Activated effector memory CD4-positive, alpha-beta T cell treated with Interleukin-2 at 50 U/mL for 16 hours (primary cell): ENCODE results near the gene PSMA8.
"Not testable (repeated sequence)": the region's sequence is repeated elsewhere in the genome, so short reads cannot be mapped to it uniquely, and the experiment has no call there.

ENCODE experiments used
- DNase-seq: peaks from one replicate; pipeline ENCODE4 v3.0.0-alpha.2; 2020

PSMA8 gene

DNA sequence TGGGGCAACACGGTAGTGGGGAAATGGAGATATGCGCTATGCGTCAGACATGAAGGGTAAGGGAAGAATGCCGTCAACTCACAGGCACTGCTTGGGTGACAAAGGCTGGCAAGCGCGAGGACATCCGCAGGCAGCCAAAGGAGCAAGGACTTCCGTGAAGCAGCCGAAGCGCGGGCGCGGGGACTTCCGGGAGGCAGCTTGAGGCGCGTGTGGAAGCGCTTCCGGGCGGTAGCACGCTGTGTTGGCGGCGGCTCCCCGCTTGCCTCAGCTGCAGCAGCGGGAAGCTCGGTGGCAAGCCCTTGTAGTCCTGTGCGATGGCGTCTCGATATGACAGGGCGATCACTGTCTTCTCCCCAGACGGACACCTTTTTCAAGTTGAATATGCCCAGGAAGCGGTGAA is at the start of gene PSMA8:
Gene PSMA8 (plus strand): TSS at position 218 of the 400 bp plus-strand sequence. CDS start 97 bp downstream, at position 315.
- DNase-seq: peak; percentile 30

DNA sequence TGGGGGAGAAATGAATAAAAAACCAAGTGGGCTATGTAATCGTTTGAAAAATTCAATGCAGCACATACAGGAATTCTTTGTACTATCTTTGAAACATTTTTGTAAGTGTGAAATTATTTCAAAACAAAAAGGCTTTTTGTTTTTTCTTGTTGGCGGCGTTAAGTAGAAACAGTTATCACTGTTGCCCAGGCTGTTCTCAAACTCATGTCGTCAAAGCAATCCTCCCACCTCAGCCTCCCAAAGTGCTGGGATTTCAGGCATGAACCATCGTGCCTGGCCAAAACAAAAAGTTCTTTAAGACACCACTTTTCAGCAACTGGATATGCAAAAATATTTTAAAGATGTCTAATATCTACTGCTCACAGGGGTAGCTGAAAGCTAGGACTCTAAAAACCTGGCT is 48.6 kb upstream of the PSMA8 start:
- no peak for DNase-seq

DNA sequence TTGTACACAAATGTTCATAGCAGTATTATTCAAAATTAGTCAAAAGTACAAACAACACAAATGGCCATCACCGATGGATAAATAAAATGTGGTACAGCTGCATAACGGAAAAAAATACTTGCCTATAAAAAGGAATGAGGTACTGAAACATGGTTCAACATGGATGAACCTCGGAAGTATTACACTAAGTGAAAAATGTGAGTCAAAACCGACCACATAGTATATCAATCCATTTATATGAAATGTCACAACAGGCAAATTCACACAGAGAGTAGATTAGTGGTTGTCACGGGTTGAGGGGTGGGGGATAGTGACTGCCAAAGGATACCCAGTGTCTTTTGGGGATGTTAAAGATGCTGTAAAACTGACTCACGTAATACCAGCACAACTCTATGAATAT is 46.7 kb upstream of the PSMA8 start:
- no peak for DNase-seq

DNA sequence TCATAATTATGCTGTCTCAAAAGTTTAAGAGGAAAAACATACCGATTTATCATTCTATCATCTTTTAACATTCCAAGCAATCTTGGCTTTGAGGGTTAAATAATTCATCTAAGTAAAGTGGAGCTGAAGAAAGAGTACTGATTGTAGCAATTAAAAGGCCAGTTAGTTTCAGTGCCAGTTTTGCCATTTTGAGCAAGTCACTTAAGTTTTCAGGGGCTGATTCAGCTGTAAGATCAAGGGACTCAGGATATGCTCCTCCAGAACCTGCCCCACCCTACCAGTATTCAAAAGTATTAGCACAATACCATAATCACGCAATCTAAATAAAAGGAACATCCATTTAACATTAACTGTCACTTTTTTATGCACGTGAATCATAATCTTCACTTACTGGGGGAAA is 45.2 kb upstream of the PSMA8 start:
- DNase-seq: no peak

DNA sequence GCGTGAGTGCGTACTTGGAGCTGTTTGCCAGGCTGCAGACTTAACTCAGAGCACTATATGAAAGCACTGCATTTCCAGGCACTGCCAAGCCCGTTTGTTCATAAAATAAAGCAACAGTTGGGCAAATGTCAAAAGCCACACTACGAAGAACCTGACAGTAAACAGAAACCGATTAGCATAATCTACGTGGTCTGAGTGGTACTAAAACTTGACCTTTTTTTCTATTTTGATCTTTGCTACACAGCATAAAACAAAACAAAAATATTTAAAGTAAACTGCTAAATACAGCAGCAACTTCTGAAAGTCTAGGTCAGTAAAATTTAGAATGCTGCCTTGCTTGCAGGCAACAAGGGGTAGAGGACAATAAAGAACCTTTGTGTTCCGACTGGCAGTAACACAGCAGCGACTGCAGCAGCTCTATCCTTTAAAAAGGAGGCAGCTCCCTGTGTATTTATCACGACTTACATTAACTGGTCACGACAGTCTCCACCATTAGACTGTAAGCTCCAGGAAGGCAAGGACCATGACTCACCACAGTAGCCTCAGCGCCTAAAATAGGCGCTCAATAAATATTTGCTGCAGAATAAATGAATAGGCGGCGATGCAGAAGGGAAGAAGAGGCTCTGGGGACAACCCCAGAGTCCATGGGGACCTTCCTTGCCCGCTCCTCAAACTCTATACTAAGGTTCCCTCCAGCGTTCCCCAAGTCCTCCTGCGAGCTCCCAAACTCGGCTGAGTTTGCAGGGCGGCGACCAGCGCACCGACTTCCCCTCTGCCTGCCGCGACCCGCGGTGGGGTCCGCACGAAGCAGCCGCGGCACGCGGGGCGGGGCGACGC is 44.2 kb upstream of the PSMA8 start:
- DNase-seq: no peak

DNA sequence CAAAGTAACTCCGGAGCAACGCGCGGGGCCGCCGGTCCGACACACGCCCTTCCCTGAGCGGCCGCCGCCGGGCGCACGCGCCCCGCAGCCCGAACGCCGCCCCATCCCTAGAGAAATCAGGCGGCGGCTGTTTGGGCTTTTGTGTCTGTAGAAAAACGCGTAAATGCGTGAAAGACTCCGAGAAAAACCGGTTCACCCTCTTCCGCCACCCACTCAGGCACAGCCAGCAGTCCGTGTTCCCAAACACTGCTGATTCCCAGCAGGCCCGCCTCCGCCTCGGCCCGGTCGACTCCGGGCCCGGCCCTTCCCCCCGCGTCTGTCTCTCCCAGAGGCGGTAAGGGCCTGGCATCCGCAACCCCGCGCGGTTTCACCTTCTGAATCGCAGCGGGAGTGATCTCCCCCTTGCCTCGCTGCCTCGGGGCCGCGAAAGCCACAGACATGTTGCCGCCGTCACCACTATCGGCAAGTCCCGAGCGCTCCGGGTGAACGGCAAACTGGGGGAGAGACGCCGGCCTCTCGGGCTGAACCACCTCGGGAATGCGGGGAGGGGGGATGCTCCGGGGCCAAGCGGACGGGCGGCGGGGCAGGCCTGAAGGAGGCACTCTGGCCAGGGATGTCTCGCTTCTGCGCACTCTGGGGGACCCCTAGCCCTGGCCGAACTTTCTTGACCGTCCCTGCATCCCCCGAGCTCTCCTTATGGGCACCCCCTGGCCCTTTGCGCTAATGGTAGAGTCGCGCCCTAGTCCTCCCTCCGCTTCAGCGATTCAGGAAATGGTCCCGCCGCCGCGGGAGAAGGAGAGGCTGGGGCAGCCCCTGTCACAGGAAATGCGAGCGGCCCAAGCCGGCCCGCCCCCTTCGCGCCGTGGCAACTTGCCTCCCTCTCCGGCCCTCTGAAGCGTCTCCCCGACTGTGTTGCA is 43.3 kb upstream of the PSMA8 start, which contains the start of gene SS18:
Gene SS18 (minus strand): TSS at position 484 of the 917 bp plus-strand sequence. CDS start 44 bp downstream, at position 440.
- peak; percentile 86 for DNase-seq

DNA sequence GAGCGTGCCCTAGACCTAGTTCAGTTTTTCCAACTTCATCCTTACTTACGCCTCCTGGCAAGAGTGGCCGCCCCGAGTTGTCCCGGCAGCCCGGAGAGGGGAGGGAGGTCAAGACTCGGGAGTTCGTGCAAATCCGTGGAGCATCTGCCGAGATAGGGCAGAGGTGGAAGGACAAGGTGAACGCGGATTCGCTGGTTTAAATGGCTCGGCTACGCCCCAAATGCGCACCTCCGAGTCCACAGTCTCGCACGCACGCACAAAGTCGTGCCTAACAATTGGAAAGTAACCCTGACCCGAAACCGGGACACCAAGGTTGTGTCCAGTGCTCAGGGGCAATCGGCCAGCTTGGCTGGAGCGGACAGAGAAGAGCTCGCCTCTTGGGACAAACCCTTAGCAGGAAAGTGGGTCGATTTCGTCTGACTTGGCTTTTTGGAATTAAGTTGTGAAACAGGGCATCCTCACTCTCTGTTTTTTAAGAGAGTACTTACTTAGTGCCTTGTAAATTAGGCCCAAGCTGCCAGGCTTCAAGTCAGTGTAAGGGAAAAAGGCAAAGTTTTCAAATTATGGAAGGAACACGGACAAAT is 42.5 kb upstream of the PSMA8 start:
- DNase-seq: no peak

DNA sequence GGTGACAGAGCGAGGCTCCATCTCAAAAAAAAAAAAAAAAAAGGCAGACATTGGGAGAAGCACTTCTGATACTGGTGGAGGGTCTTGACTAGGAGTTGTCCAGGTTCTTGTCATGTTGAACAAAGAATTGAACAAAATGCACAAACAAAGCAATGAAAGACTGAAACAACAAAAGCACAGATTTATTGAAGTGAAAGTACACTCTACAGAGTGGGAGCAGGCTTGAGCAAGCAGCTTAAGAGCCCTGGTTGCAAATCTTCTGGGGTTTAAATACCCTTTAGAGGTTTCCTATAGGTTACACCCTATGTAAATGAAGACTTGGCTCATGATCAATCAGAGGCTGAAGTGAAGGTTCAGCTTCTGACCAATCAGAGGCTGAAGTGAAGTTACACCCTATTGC is 36.8 kb upstream of the PSMA8 start:
- no peak for DNase-seq

DNA sequence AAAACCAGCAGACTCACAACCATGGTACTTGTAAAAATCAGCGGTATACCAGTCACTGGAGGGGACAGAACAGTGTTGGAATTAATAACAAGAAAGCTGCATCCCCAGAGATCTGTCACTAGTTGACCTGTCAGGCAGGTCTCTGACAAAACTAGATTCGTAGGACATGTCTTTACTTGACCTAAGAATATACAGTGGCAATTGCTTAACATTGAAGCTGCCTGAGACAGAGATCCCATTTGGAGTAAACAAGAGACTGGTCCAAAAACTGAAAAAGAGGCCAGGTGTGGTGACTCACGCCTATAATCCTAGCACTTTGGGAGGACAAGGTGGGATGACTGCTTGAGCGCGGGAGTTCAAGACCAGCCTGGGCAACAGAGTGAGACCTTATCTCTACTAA is 36.1 kb upstream of the PSMA8 start:
- DNase-seq: no peak

DNA sequence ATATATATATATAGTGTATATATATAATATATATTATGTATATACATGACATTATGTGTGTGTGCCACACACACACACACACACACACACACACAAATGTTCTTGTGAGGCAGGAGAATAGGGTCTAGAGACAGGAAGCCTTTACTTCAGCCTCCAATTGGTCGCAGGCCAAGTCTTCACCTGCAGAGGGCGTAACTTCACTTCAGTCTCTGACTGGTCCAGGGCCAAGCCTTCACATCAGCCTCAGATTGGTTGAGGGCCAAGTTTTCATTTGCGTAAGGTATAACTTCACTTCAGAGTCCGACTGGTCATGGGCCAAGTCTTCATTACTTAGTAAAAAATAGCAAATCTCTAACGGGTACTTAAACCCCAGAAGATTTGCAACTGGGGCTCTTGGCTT is 30.1 kb upstream of the PSMA8 start:
- no peak for DNase-seq

DNA sequence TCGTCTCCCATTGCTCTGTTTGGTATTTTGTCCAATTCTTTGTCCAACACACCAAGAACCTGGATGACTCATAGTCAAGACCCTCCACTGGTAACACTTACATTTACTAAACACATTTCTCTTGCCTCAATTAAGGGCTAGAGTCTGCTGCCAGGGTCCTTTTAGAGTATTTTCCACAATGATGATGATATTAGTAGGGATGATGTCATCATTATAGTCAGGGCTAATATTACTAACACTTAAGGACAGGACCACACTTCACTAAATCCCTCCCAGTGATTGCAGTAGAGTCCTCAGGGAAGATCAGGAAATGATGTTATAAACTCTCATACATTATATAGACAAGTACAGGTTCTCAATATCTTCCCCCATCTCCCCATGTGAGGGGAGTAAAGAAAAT is 29.6 kb upstream of the PSMA8 start:
- no peak for DNase-seq

DNA sequence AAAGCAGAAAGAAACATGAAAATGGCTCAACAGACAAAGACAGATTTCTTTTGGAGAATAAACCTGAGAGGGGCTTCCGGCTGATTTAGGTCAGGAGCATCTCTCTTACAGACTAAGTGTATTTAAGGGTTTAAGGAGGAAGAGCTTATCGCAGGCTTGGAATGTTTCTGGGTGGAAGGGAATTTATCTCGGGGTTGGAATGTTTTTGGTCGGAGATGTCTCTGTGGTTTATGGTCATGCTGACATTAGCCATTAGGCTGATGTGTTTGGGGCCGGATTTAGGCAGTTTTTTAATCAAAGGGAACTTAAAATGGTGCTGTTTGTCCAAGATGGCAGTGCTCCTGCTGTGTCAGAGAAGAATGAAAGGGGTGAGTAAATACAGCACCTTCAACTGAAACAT is 14.4 kb upstream of the PSMA8 start:
- no peak for DNase-seq

DNA sequence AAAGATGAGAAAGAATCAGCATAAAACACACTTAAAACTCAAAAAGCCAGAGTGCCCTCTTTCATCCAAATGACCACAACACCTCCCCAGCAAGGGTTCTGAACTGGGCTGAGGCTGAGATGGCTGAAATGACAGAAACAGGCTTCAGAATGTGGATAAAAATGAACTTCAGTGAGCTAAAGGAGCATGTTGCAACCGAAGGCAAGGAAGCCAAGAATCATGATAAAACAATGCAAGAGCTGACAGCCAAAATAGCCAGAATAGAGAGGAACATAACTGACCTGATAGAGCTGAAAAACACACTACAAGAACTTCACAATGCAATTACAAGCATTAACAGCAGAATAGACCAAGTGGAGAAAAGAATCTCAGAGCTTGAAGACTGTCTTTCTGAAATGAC is 12.2 kb upstream of the PSMA8 start:
- no peak for DNase-seq

DNA sequence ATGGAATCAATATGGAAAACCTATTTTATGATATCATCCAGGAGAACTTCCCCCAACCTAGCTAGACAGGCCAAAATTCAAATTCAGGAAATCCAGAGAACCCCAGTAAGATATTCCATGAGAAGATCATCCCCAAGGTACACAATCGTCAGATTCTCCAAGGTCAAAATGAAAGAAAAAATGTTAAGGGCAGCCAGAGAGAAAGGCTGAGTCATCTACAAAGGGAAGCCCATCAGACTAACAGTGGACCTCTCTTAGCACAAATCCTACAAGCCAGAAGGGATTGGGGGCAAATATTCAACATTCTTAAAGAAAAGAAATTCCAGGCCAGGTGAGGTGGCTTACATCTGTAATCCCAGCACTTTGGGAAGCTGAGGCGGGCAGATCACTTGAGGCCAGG is 11.7 kb upstream of the PSMA8 start:
- DNase-seq: not testable (repeated sequence)

DNA sequence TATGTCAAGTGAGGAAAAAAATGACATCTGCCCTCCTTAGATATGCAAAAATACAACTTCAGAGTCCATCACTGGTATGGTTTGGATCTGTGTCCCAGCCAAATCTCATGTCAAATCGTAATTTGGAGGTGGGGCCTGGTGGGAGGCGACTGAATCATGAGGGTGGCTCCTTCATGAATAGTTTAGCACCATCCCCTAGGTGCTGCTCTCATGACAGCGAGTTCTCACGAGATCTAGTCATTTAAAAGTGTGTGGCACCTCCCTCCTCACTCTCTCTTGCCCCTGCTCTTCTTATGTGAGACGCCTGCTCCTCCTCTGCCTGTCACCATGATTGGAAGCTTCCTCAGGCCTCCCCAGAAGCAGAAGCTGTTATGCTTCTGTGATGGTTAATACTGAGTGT is 5.9 kb upstream of the PSMA8 start:
- no peak for DNase-seq

DNA sequence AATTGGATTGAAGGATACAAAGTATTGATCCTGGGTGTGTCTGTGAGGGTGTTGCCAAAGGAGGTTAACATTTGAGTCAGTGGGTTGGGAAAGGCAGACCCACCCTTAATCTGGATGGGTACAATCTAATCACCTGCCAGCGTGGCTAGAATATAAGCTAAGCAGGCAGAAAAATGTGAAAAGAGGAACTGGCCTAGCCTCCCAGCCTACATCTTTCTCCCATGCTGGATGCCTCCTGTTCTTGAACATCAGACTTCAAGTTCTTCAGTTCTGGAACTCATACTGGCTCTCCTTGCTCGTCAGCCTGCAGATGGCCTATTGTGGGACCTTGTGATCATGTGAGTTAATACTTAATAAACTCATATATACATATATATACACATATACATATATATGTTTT is 5.5 kb upstream of the PSMA8 start:
- not testable (repeated sequence) for DNase-seq

DNA sequence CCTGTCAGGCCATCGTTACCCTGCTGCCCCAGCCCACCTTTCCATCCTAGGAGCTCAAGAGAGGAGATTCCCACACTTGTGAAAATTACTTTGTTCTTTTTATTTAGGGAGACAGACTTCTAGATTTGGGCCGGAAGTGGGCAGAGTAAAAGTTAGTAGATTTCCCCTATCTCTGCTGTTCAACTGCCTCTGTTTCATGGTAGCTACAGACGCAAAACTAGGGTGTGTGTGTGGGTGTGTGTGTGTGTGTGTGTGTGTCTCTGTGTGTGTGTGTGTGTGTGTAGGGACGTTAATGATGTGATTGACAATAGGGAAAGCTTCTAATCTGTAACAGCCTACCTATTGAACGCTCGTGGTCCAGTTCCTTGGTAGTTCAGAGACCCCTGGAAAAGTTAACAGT is 438 bp downstream of the PSMA8 start:
- DNase-seq: no peak

DNA sequence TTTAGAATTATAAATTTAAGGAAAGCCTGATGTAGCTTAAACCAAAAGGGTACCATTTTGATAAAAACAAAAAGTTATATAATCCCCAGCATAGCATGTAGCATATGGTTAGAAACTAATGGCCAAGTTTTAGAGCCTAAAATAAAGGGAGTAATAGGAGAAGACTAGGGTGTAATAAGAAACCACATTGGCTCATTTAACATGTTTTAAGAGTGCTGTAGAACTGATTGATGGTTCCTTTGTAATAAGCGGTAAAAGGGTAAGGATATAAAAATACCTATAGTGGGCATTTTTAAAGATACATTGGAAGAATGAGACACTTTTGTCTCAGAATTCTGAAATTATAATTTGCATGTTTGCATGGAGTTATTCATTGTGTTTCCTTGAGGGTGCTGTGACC is 1.9 kb downstream of the PSMA8 start:
- DNase-seq: no peak

DNA sequence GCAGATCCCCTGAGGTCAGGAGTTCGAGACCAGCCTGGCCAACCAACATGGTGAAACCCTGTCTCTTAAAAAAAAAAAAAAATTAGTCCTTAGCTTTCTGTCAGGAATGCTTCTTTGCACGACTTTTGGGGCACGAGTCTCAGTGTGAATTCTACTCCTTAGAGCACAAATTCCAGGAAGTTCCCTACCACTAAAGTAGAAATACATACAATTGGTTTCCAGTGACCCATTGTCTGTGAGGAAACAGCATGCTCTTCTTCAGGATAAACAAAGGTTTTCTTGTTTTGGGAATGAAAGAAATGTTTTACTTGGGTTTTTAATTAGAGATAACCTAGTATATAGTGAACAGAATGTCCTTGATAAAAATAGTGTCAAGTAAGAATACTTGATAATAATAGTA is 23.7 kb downstream of the PSMA8 start:
- no peak for DNase-seq

DNA sequence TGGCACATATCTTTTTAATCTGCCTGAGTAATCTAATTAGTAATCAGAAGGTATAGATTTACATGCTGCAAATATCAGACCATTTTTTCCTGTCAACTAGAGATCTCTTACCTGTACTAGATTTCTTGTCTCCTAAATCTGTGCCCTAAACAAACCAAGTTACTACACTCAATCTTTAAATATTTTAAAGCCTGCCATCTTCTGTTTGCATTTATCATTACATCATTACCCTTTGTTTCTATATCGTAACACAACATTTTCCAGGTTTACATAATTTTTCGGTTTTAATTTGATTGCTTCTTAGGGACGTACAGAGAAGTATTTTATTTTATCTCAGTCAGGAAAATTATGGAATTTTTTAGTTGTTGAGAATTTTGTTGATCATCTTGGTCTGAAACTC is 25.7 kb downstream of the PSMA8 start:
- DNase-seq: no peak

DNA sequence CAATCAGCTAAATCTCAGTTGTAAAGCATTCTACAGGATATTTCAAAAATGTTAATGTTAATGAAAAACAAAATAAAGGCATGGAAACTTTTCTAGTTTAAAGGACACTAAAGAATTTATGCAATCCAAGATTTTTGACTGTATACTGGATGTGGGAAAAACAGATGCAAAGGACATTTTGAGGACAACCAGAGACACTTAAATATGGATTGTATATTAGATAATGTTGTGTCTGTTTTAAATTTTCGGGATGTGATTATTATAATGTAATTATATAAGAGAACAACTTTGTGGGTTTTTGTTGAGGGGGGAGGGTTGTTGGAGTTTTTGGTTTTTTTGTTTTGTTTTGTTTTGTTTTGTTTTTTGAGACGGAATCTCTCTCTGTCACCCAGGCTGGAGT is 30.9 kb downstream of the PSMA8 start:
- no peak for DNase-seq

DNA sequence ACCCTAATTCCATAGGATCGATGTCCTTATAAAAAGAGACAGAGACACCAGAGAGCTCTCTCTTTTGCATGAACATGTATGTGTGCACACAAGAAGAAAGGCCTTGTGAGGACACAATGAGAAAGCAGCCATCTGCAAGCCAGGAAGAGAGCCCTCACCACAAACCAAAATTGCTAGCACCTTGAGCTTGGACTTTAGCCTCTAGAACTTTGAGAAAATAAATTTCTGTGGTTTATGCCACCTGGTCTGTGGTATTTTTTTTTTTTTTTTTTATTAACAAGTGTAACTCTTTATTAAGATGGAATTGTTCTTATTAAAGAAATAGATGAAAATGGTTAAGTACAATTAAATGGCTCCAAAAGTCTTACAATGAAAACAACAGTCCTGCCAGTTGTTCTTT is 33.9 kb downstream of the PSMA8 start:
- not testable (repeated sequence) for DNase-seq

DNA sequence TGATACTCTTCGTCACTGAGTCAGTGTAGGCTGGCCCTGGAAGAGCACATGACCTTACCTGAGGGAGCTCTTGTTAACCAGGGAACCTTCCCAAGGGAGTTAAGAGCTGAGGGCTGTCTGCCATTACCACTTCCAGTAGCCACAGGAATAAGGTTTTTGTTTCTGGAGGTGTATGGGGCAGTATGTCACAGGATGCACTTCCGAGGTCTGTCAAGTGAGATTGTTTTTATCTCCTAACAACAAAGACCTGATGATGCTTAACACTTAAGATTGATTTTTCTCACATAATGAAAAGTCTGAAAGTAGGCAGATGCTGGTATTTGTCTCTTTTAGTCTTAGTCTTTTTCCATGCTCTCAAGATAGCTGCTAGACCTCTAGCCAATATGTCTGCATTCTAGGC is 41.8 kb downstream of the PSMA8 start:
- DNase-seq: no peak

DNA sequence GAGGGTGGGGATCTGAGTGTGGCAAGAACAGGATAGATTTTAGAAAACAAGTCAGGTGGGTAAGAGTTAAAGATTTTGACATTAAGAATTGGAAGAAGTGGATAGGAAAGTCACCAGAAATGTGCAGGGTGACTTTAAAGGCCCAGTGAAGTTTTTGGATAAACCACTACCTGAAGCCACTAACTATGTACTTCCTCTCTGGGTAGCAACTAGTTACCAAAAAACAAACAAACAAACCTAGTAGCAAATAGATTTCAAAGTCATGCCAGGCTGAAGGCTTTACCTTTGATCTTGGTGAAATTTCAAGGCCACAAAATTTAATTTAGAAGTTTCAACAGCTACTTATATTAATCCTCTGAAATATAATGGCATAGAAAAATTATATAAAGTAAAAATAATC is 42.5 kb downstream of the PSMA8 start:
- DNase-seq: no peak
